DOHH2 (cell line): ENCODE measurements around the gene FGGY.

Source experiments
- H3F3A ChIP-seq: fragments of 200-600 bp; sonication (generic), shearing (Covaris generic); 2 replicates; pipeline ENCODE4 v1.6.0; 2016; ENCODE audit warnings: antibody characterized with exemption, mild to moderate bottlenecking; ENCODE audit not compliant: control insufficient read depth, insufficient read depth
- H3K27ac ChIP-seq: fragments of 200-600 bp; sonication (generic); 2 replicates; pipeline ENCODE4 v1.5.1; 2014; ENCODE audit warnings: low read depth, mild to moderate bottlenecking, low read length, moderate library complexity
- H3K27me3 ChIP-seq: fragments of 200-600 bp; sonication (generic); 2 replicates; pipeline ENCODE4 v1.6.1; 2014; ENCODE audit warnings: mild to moderate bottlenecking, low read length, mixed read lengths; ENCODE audit not compliant: control insufficient read depth
- H3K36me3 ChIP-seq: fragments of 200-600 bp; sonication (generic); 2 replicates; pipeline ENCODE4 v1.6.1; 2014; ENCODE audit warnings: mild to moderate bottlenecking, low read length, moderate library complexity, mixed read lengths; ENCODE audit not compliant: control insufficient read depth
- H3K4me1 ChIP-seq: fragments of 200-600 bp; sonication (generic); 2 replicates; pipeline ENCODE4 v1.6.1; 2014; ENCODE audit warnings: mild to moderate bottlenecking, low read length, mixed read lengths; ENCODE audit not compliant: control insufficient read depth
- H3K4me2 ChIP-seq: fragments of 200-600 bp; sonication (generic); 2 replicates; pipeline ENCODE4 v1.6.0; 2014; ENCODE audit warnings: mild to moderate bottlenecking, low read length, moderate library complexity
- H3K4me3 ChIP-seq: fragments of 200-600 bp; sonication (generic); 2 replicates; pipeline ENCODE4 v1.5.1; 2014; ENCODE audit warnings: mild to moderate bottlenecking, low read length, mixed read lengths
- H3K79me2 ChIP-seq: fragments of 200-600 bp; sonication (generic); 2 replicates; pipeline ENCODE4 v1.6.1; 2014; ENCODE audit warnings: mild to moderate bottlenecking, low read length, mixed read lengths; ENCODE audit not compliant: control insufficient read depth
- H3K9me2 ChIP-seq: fragments of 200-600 bp; sonication (generic); replicated peaks from 2 replicates; pipeline ENCODE4 v1.6.1; 2014; ENCODE audit warnings: mild to moderate bottlenecking, low read length, mixed read lengths; ENCODE audit not compliant: control insufficient read depth
- H3K9me3 ChIP-seq: fragments of 200-600 bp; sonication (generic); 2 replicates; pipeline ENCODE4 v1.6.1; 2014; ENCODE audit warnings: antibody characterized with exemption, low read length, mixed read lengths; ENCODE audit not compliant: control insufficient read depth, insufficient read depth
- H4K20me1 ChIP-seq: fragments of 200-600 bp; sonication (generic); 2 replicates; pipeline ENCODE4 v1.6.0; 2014; ENCODE audit warnings: low read depth, mild to moderate bottlenecking, antibody characterized with exemption, low read length, moderate library complexity; ENCODE audit not compliant: control insufficient read depth, insufficient read depth
- CTCF ChIP-seq: fragments of 200-600 bp; sonication (generic); IDR thresholded peaks from one replicate; pipeline ENCODE4 v1.5.1; 2014; ENCODE audit warnings: antibody characterized with exemption, mild to moderate bottlenecking, low read depth, low read length; ENCODE audit not compliant: poor library complexity, severe bottlenecking
- EZH2phosphoT487 ChIP-seq: fragments of 200-600 bp; sonication (generic); IDR thresholded peaks from 2 replicates; pipeline ENCODE4 v1.6.1; 2017; ENCODE audit warnings: borderline replicate concordance, mild to moderate bottlenecking, antibody characterized with exemption, low read length, moderate library complexity, mixed read lengths

Gene FGGY

GRCh38 chr1:59411147-59411546 is 114.3 kb downstream of the FGGY start:
- H3F3A ChIP-seq: no peaks in the 10 kb centered on the region
- no peak overlapping the region for H3K4me3 ChIP-seq
- no peaks in the 10 kb centered on the region for H4K20me1 ChIP-seq
- no peaks in the 10 kb centered on the region for H3K79me2 ChIP-seq
- H3K4me1 ChIP-seq: no peaks in the 10 kb centered on the region
- H3K27ac ChIP-seq: no peak overlapping the region
- H3K9me2 ChIP-seq: no peaks in the 10 kb centered on the region
- no peaks in the 10 kb centered on the region for H3K9me3 ChIP-seq
- TF ChIP-seq CTCF: no peak
- TF ChIP-seq EZH2phosphoT487: no peak
- no peak overlapping the region for H3K4me2 ChIP-seq
- H3K36me3 ChIP-seq: no peaks in the 10 kb centered on the region
- H3K27me3 ChIP-seq: no peaks in the 10 kb centered on the region

- Histone ChIP-seq H3F3A (no peaks in the 10 kb centered on the region), H3K36me3 (no peaks in the 10 kb centered on the region), H4K20me1 (no peaks in the 10 kb centered on the region), H3K4me3 (no peak overlapping the region), H3K9me3 (no peaks in the 10 kb centered on the region), H3K9me2 (no peaks in the 10 kb centered on the region), H3K79me2 (no peaks in the 10 kb centered on the region), H3K27ac (no peak overlapping the region), H3K4me2 (no peak overlapping the region), H3K27me3 (no peaks in the 10 kb centered on the region), H3K4me1 (no peaks in the 10 kb centered on the region)
- TF ChIP-seq CTCF (no peak), EZH2phosphoT487 (no peak)
Observed at GRCh38 chr1:59412718-59413326, 115.9 kb downstream of the FGGY start.

- no peaks in the 10 kb centered on the region for H3K9me2 ChIP-seq
- no peaks in the 10 kb centered on the region for H4K20me1 ChIP-seq
- no peak overlapping the region for H3K4me2 ChIP-seq
- H3K27me3 ChIP-seq: no peaks in the 10 kb centered on the region
- no peaks in the 10 kb centered on the region for H3K4me1 ChIP-seq
- H3K36me3 ChIP-seq: no peaks in the 10 kb centered on the region
- no peaks in the 10 kb centered on the region for H3K9me3 ChIP-seq
- no peak overlapping the region for H3K27ac ChIP-seq
- no peaks in the 10 kb centered on the region for H3K79me2 ChIP-seq
- H3F3A ChIP-seq: no peaks in the 10 kb centered on the region
- TF ChIP-seq CTCF: no peak
- TF ChIP-seq EZH2phosphoT487: no peak
- no peak overlapping the region for H3K4me3 ChIP-seq
Observed at GRCh38 chr1:59413327-59413720, 116.4 kb downstream of the FGGY start.
